Stimulated activated CD8-positive, alpha-beta memory T cell treated with anti-CD3 and anti-CD28 coated beads, Interleukin-15, amount 100 ng/mL, for 4 hours (primary cell): ENCODE measurements around the gene CPED1.

ENCODE experiments used
- DNase-seq, 2 donors: peaks; one replicate each; pipeline ENCODE4 v3.0.0-alpha.2; 2020; ENCODE audit warnings: low read depth in 2 of 2

Gene CPED1

GRCh38 chr7:121138262-121138933 is 149.9 kb downstream of the CPED1 start:
- no peak for DNase-seq

- no peak for DNase-seq
These were observed 150.9 kb downstream of the CPED1 start for GRCh38 chr7:121139427-121139826.

- no peak for DNase-seq
These were observed 152.3 kb downstream of the CPED1 start for GRCh38 chr7:121140790-121141189.

- DNase-seq = no peak
These were observed 163.3 kb downstream of the CPED1 start for GRCh38 chr7:121151774-121152221.

- no peak for DNase-seq
These were observed 164.9 kb downstream of the CPED1 start for GRCh38 chr7:121153411-121153810.

- no peak for DNase-seq
These were observed 165.5 kb downstream of the CPED1 start for GRCh38 chr7:121153995-121154394.

- no peak for DNase-seq
These were observed 168.3 kb downstream of the CPED1 start for GRCh38 chr7:121156825-121157224.

GRCh38 chr7:121157341-121157751 is 168.8 kb downstream of the CPED1 start:
- no peak for DNase-seq

- no peak for DNase-seq
These were observed 169.5 kb downstream of the CPED1 start for GRCh38 chr7:121157885-121158590.

- no peak for DNase-seq
These were observed 170.2 kb downstream of the CPED1 start for GRCh38 chr7:121158665-121159064.

- DNase-seq = no peak
These were observed 171.0 kb downstream of the CPED1 start for GRCh38 chr7:121159553-121159952.

- no peak for DNase-seq
These were observed 171.9 kb downstream of the CPED1 start for GRCh38 chr7:121160150-121161008.

- DNase-seq = no peak
These were observed 175.2 kb downstream of the CPED1 start for GRCh38 chr7:121163699-121164098.

- DNase-seq = no peak
These were observed 175.7 kb downstream of the CPED1 start for GRCh38 chr7:121164247-121164646.

- no peak for DNase-seq
These were observed 178.4 kb downstream of the CPED1 start for GRCh38 chr7:121166916-121167315.

GRCh38 chr7:121167971-121168370 is 179.5 kb downstream of the CPED1 start:
- no peak for DNase-seq

GRCh38 chr7:121169469-121169868 is 181.0 kb downstream of the CPED1 start:
- DNase-seq = no peak

GRCh38 chr7:121172484-121172883 is 184.0 kb downstream of the CPED1 start:
- no peak for DNase-seq

GRCh38 chr7:121175826-121176225 is 187.3 kb downstream of the CPED1 start:
- DNase-seq = no peak

- DNase-seq = no peak
These were observed 189.9 kb downstream of the CPED1 start for GRCh38 chr7:121178452-121178851.

- no peak for DNase-seq
These were observed 190.5 kb downstream of the CPED1 start for GRCh38 chr7:121178869-121179497.
